ENCODE results near the gene FGF4.

FGF4 gene

DNA sequence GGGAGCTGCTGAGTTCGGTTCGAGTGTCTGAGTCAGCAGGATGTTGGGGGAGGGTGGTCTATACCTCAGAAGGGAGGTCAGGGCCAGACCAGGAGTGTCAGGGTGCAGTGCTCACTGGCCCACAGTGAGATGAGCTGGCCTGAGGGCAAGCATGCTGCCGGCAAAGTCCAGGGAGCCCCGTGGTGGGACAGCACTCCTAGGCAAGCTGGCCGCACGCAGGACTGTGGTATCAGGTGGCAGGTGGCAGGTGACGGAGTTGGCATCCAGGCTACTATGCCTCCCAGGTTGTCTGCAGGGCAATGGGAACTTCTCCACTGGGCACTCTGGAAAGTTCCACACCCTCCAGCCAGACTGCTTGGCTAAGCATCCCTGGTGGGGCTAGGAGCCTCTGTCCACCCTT, 39.3 kb upstream of the FGF4 start:
- no peak overlapping the region for H3K4me3 ChIP-seq (ENCODE audit: low read depth, low read length)
- no peak for DNase-seq (ENCODE audit: low read depth)
- TF ChIP-seq, protein P1, sequence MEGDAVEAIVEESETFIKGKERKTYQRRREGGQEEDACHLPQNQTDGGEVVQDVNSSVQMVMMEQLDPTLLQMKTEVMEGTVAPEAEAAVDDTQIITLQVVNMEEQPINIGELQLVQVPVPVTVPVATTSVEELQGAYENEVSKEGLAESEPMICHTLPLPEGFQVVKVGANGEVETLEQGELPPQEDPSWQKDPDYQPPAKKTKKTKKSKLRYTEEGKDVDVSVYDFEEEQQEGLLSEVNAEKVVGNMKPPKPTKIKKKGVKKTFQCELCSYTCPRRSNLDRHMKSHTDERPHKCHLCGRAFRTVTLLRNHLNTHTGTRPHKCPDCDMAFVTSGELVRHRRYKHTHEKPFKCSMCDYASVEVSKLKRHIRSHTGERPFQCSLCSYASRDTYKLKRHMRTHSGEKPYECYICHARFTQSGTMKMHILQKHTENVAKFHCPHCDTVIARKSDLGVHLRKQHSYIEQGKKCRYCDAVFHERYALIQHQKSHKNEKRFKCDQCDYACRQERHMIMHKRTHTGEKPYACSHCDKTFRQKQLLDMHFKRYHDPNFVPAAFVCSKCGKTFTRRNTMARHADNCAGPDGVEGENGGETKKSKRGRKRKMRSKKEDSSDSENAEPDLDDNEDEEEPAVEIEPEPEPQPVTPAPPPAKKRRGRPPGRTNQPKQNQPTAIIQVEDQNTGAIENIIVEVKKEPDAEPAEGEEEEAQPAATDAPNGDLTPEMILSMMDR (conservative IDR thresholded peaks at IDR 0.05; ENCODE audit: low read depth, low read length) = no peak

DNA sequence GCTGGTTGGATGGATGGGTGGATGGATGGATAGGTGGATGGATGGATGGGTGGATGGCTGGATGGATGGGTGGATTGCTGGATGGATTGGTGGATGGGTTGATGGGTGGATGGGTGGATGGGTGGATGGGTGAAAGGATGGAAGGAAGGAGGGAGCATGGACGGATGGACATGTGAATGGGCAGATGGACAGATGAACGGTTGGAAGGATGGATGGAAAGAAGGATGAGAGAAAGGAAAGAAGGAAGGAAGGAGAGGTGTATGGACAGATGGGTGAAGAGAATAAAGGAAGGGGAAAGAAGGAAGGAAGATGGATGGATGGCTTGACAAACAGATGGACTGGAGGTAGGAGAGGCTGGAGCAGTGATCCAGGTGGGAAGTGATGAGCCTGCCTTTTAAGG, 38.7 kb upstream of the FGF4 start:
- no peak for DNase-seq (ENCODE audit: low read depth)
- no peak overlapping the region for H3K4me3 ChIP-seq (ENCODE audit: low read depth, low read length)
- TF ChIP-seq, protein P1 (conservative IDR thresholded peaks at IDR 0.05; ENCODE audit: low read depth, low read length) = no peak

DNA sequence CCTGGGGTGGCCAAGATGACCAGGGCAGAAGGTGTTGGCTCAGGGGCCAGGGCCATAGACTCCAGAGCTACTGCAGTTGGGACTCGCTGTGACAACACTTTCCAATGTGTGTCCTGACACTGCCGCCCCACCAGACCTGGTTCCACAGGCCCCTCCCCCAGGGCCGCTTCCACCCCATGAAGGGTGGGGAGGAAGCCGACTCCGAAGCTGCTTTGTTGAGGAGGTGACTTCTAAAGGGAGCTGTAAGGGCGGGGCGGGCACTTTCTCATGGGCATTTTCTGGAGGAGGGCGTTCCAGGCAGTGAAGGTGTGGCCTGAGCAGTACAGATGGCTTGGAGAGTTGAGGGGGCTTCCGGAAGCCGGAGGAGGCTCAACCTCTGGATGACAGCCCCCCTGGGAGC, 37.8 kb upstream of the FGF4 start:
- TF ChIP-seq, protein P1 (conservative IDR thresholded peaks at IDR 0.05; ENCODE audit: low read depth, low read length) = no peak
- H3K4me3 ChIP-seq (ENCODE audit: low read depth, low read length) = no peak overlapping the region
- DNase-seq (ENCODE audit: low read depth) = no peak

DNA sequence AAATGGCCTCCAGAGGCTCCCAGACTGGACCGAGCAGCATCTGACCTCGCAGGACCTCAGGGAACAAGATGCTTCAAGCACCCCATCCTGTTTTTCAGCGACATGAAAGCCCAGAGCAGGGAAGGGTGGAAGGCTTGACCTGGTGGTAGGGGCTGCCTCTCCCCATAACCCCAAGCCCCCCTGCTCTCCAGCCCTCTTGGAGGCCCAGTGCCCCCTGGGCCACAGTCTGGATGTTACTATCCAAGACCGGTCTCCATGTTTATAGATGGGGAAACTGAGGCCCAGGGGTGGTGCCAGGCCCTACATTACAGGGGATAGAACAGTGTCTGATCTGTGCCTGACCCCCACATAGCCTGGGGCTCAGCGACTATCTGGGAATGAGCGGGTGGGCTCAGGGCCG, 37.1 kb upstream of the FGF4 start:
- TF ChIP-seq, protein P1 (conservative IDR thresholded peaks at IDR 0.05; ENCODE audit: low read depth, low read length) = no peak

DNA sequence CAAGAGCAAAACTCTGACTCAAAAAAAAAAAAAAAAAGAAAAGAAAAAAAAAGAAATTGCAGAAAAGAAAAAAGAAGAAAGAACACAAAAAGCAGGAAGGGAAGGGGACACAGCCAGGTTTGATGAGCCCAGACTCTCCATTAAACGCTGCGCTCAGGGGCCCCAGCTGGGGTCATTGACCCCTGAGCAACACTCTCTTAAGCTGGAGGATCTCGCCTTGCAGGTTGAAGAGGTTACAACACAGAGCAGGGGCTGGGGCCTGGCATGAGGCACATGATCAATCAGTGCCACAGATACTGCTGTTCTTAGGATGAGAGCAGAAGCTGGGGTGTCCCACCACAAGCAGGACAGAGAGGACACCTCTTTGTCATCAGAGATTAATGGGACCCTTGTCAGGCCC, 36.3 kb upstream of the FGF4 start:
- DNase-seq (ENCODE audit: low read depth) = no peak
- TF ChIP-seq, protein P1 (conservative IDR thresholded peaks at IDR 0.05; ENCODE audit: low read depth, low read length) = no peak
- H3K4me3 ChIP-seq (ENCODE audit: low read depth, low read length) = no peak overlapping the region

More for the DNA sequence above, 37.1 kb upstream of the FGF4 start:
- no peak overlapping the region for H3K4me3 ChIP-seq (ENCODE audit: low read depth, low read length)
- DNase-seq (ENCODE audit: low read depth) = no peak

DNA sequence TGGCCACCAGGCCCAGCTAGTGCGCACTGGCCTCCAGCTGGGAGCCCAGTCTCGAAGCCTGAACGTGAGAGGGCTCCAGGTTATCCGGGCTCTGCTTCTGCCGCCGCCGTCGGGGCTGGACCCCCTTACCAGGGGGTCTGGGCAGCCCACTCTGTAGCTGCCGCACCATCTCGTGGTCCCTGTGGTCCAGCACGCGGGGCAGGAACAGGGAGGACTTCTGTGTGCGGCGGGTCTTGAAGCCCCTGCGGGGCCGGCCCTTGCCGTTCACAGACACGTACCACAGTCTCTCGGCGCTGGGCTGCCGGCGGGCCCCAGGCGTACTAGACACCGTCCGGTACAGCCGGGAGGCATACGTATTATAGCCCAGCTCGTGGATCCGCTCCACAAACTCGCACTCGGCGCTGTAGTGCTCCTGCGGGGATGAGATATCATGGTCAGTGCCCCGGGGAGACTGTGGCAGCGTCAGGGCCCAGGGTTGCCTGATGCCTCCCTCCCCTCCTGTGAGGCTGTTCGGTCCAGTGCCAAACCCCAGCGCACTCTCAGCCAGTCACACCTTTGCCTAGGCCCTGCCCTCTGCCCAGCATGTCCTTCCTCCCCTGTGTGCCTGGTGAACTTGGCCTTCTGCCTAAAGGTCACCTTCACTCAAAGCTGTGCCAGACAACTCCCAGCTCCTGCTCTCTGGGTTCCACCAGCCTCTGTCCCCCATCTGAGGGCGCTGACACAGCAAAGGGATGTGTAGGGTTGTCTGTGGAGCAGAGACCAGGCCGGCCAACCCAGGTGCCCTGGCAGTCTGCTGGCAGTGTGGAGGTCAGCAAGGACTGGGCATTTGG, 35.4 kb upstream of the FGF4 start:
- DNase-seq (ENCODE audit: low read depth) = no peak
- TF ChIP-seq, protein P1 (conservative IDR thresholded peaks at IDR 0.05; ENCODE audit: low read depth, low read length) = no peak
- H3K4me3 ChIP-seq (ENCODE audit: low read depth, low read length) = no peak overlapping the region

DNA sequence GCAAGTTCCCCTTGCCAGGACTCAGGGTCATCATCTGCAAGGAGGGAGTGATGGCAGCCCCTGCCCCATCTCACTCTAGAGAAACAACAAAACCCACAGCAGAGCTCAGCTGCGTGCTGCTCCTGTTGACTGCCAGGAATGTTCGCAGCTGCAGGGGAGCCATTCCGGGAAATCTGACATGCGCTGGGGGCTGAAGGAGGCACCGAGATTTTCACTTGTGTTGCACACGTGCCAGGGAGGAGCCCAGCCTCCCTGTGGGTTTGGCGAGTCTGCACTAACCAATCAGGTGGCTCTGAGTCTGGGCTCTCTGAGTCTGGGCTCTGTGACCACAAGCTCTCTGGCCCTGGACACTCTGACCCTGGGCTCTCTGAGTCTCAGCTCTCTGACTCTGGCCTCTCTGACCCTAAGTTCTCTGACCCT, 33.5 kb upstream of the FGF4 start:
- no peak overlapping the region for H3K4me3 ChIP-seq (ENCODE audit: low read depth, low read length)
- peak; percentile 67 for DNase-seq (ENCODE audit: low read depth)
- TF ChIP-seq, protein P1 (conservative IDR thresholded peaks at IDR 0.05; ENCODE audit: low read depth, low read length) = no peak

All from choroid plexus epithelial cell (primary cell).